HCT116 (cell line): ENCODE results near the gene VANGL2. TPM values are rescaled to one million over a fixed set of nuclear protein-coding genes. Genes with fewer than 3 reads are reported as not detected.

ENCODE experiments used
- ATAC-seq: fragments of 200-7000 bp; cut with Tn5 transposase; 2 replicates; pipeline ENCODE4 v1.9.1; 2020; ENCODE audit warnings: mild to moderate bottlenecking, moderate library complexity
- BruUV-seq: library from RNA; stranded (reverse); fragments of 400-500 nt; replicated peaks from 2 replicates; lab custom pipeline; 2021; lab: Mats Ljungman, UMichigan
- CTCF ChIA-PET: fragments of 300-600 bp; sonication (Branson Sonifier 250); formaldehyde crosslinking; loops from one replicate; lab custom pipeline; 2021; ENCODE audit warnings: antibody characterized with exemption; lab: Charles Lee
- POLR2A ChIA-PET: fragments of 300-600, 350-600 bp; sonication (Branson Sonifier 250); formaldehyde crosslinking; loops from one replicate; lab custom pipeline; 2021; ENCODE audit warnings: antibody characterized with exemption; lab: Charles Lee
- RAD21 ChIA-PET, 2 experiments: fragments of 300-600 bp; sonication (Branson Sonifier 250); formaldehyde crosslinking; loops; one replicate each; lab custom pipeline; 2023; ENCODE audit warnings: low total read pairs in 2 of 2; ENCODE audit not compliant: uncharacterized antibody in 2 of 2, unreplicated experiment in 2 of 2, low non-redundant PET in 1 of 2; lab: Charles Lee
- DNase-seq: peaks from one replicate; pipeline ENCODE4 v3.0.0-alpha.2; 2010; ENCODE audit warnings: low read depth, low spot score
- H2AFZ ChIP-seq: fragments of 200-600 bp; shearing (Covaris generic), sonication (generic); 2 replicates; pipeline ENCODE4 v1.6.1; 2017; ENCODE audit warnings: low read depth, mixed run types, mixed read lengths, antibody characterized with exemption, low read length; ENCODE audit not compliant: poor library complexity, severe bottlenecking
- H3K27ac ChIP-seq: 2 replicates; pipeline ENCODE4 v1.5.1; 2012; ENCODE audit warnings: low read depth, low read length
- H3K27me3 ChIP-seq: fragments of 200-600 bp; sonication (generic); 2 replicates; pipeline ENCODE4 v1.6.1; 2016; ENCODE audit warnings: mixed run types, low read length, mixed read lengths; ENCODE audit not compliant: insufficient read depth
- H3K36me3 ChIP-seq, 2 experiments: fragments of 200-500 bp in 1 of 2; fragments of 200-600 bp in 1 of 2; sonication (Bioruptor generic) in 1 of 2; sonication (generic) in 1 of 2; 2 replicates each; pipeline versions ENCODE4 v1.5.1 to v1.6.1; 2014 to 2016; ENCODE audit warnings: low read length in 2 of 2, inconsistent platforms in 1 of 2, mixed read lengths in 1 of 2, mixed run types in 1 of 2; ENCODE audit not compliant: insufficient read depth in 2 of 2, control insufficient read depth in 1 of 2
- H3K4me1 ChIP-seq, 2 experiments: fragments of 200-600 bp in 1 of 2; sonication (generic) in 1 of 2; 2 replicates each; pipeline versions ENCODE4 v1.5.1 to v1.6.1; 2012 to 2017; ENCODE audit warnings: low read length in 2 of 2, inconsistent platforms in 1 of 2, mild to moderate bottlenecking in 1 of 2, mixed read lengths in 1 of 2, mixed run types in 1 of 2, moderate library complexity in 1 of 2; ENCODE audit not compliant: insufficient read depth in 2 of 2, control insufficient read depth in 1 of 2
- H3K4me2 ChIP-seq: fragments of 200-600 bp; sonication (generic); 2 replicates; pipeline ENCODE4 v1.6.1; 2017; ENCODE audit warnings: mixed run types, low read length, mixed read lengths
- H3K4me3 ChIP-seq, 2 experiments: fragments of 200-600 bp in 1 of 2; sonication (generic) in 1 of 2; replicated peaks in 1 of 2; 2 replicates each; pipeline ENCODE4 v1.5.1; 2011 to 2016; ENCODE audit warnings: low read length in 2 of 2, control low read depth in 1 of 2, low read depth in 1 of 2, mild to moderate bottlenecking in 1 of 2, mixed read lengths in 1 of 2, mixed run types in 1 of 2
- H3K79me2 ChIP-seq: fragments of 200-600 bp; sonication (generic); 2 replicates; pipeline ENCODE4 v1.6.1; 2017; ENCODE audit warnings: mild to moderate bottlenecking, mixed run types, low read length, moderate library complexity, mixed read lengths; ENCODE audit not compliant: insufficient read depth
- H3K9ac ChIP-seq: fragments of 200-600 bp; sonication (generic); 2 replicates; pipeline ENCODE4 v1.6.1; 2016; ENCODE audit warnings: low read length, mixed read lengths
- H3K9me2 ChIP-seq: fragments of 200-600 bp; sonication (generic), shearing (Covaris generic); 2 replicates; pipeline ENCODE4 v1.6.1; 2017; ENCODE audit warnings: mixed run types, mild to moderate bottlenecking, moderate library complexity; ENCODE audit not compliant: insufficient read depth
- H3K9me3 ChIP-seq, 2 experiments: fragments of 200-500 bp in 1 of 2; fragments of 200-600 bp in 1 of 2; sonication (Bioruptor generic) in 1 of 2; sonication (generic) in 1 of 2; 2 replicates each; pipeline ENCODE4 v1.6.1; 2014 to 2017; ENCODE audit warnings: low read length in 2 of 2, mixed read lengths in 2 of 2, inconsistent platforms in 1 of 2, low read depth in 1 of 2, mild to moderate bottlenecking in 1 of 2, mixed run types in 1 of 2, moderate library complexity in 1 of 2; ENCODE audit not compliant: control insufficient read depth in 1 of 2, insufficient read depth in 1 of 2
- H4K20me1 ChIP-seq: fragments of 200-600 bp; sonication (generic), shearing (Covaris generic); 2 replicates; pipeline ENCODE4 v1.6.1; 2017; ENCODE audit warnings: mixed run types, mild to moderate bottlenecking, moderate library complexity; ENCODE audit not compliant: insufficient read depth
- ATF3 ChIP-seq: IDR thresholded peaks from 2 replicates; pipeline ENCODE4 v1.6.1; 2012
- CBX3 ChIP-seq: IDR thresholded peaks from 2 replicates; pipeline ENCODE4 v1.6.1; 2012; ENCODE audit warnings: low read depth
- CEBPB ChIP-seq: IDR thresholded peaks from 2 replicates; pipeline ENCODE4 v1.6.1; 2012; ENCODE audit warnings: low read depth
- CTCF ChIP-seq, 3 experiments: fragments of 200-600 bp in 1 of 3; sonication (generic) in 1 of 3; IDR thresholded peaks in 2 of 3; conservative IDR thresholded peaks in 1 of 3; 2 replicates each; pipeline ENCODE4 v1.5.1; 2012 to 2017; ENCODE audit warnings: low read depth in 2 of 3, low read length in 2 of 3, antibody characterized with exemption in 1 of 3, borderline replicate concordance in 1 of 3, control low read depth in 1 of 3, mild to moderate bottlenecking in 1 of 3, mixed read lengths in 1 of 3, mixed run types in 1 of 3, moderate library complexity in 1 of 3; ENCODE audit not compliant: insufficient read depth in 1 of 3
- ELF1 ChIP-seq: IDR thresholded peaks from 2 replicates; pipeline ENCODE4 v1.6.1; 2012; ENCODE audit warnings: low read depth, borderline replicate concordance
- EZH2 ChIP-seq: fragments of 200-600 bp; sonication (generic); IDR thresholded peaks from 2 replicates; pipeline ENCODE4 v1.6.1; 2017; ENCODE audit warnings: antibody characterized with exemption, mixed run types
- FOSL1 ChIP-seq: IDR thresholded peaks from 2 replicates; pipeline ENCODE4 v1.6.1; 2012; ENCODE audit warnings: low read depth
- JUND ChIP-seq: IDR thresholded peaks from 2 replicates; pipeline ENCODE4 v1.6.1; 2012
- POLR2A ChIP-seq: IDR thresholded peaks from 2 replicates; pipeline ENCODE4 v1.7.0; 2011; ENCODE audit warnings: borderline replicate concordance; ENCODE audit not compliant: insufficient read depth, insufficient read length; ENCODE audit errors: extremely low read depth
- POLR2AphosphoS5 ChIP-seq: IDR thresholded peaks from 2 replicates; pipeline ENCODE4 v1.6.1; 2011; ENCODE audit warnings: mild to moderate bottlenecking, low read depth, low read length, moderate library complexity
- RAD21 ChIP-seq: IDR thresholded peaks from 2 replicates; pipeline ENCODE4 v1.6.1; 2012; ENCODE audit warnings: low read depth, mild to moderate bottlenecking
- REST ChIP-seq: IDR thresholded peaks from 2 replicates; pipeline ENCODE4 v1.6.1; 2012; ENCODE audit warnings: low read depth
- SIN3A ChIP-seq: IDR thresholded peaks from 2 replicates; pipeline ENCODE4 v1.6.1; 2012; ENCODE audit warnings: low read depth
- SP1 ChIP-seq: IDR thresholded peaks from 2 replicates; pipeline ENCODE4 v1.6.1; 2012; ENCODE audit warnings: low read depth
- SRF ChIP-seq: IDR thresholded peaks from 2 replicates; pipeline ENCODE4 v1.6.1; 2012; ENCODE audit warnings: low read depth
- TCF7L2 ChIP-seq: IDR thresholded peaks from 2 replicates; pipeline ENCODE4 v1.7.0; 2011; ENCODE audit warnings: borderline replicate concordance, inconsistent platforms; ENCODE audit not compliant: insufficient read depth, insufficient read length; ENCODE audit errors: extremely low read depth
- YY1 ChIP-seq: IDR thresholded peaks from 2 replicates; pipeline ENCODE4 v1.6.1; 2011; ENCODE audit warnings: low read length, low read depth, moderate library complexity, mild to moderate bottlenecking; ENCODE audit not compliant: insufficient replicate concordance; ENCODE audit errors: extremely low read depth
- ZBTB33 ChIP-seq: IDR thresholded peaks from 2 replicates; pipeline ENCODE4 v1.6.1; 2011; ENCODE audit warnings: mild to moderate bottlenecking, low read length, moderate library complexity; ENCODE audit not compliant: insufficient replicate concordance; ENCODE audit errors: extremely low read depth
- ZFX ChIP-seq: fragments of 450-650 bp; IDR thresholded peaks from 2 replicates; pipeline ENCODE4 v1.6.1; 2017
- ZNF274 ChIP-seq: fragments of 200-500 bp; sonication (Bioruptor generic); IDR thresholded peaks from 2 replicates; pipeline ENCODE4 v1.6.1; 2014; ENCODE audit warnings: mild to moderate bottlenecking, low read depth, low read length, inconsistent platforms
- intact Hi-C: fragments of 100-400 bp; cut with micrococcal nuclease; formaldehyde crosslinking; loops from 2 replicates; pipeline ENCODE4 v1.10.0; 2022
- total RNA-seq: library from RNA; stranded (reverse); gene quantifications from one replicate; pipeline ENCODE4 v1.2.1, GENCODE V29; 2021; ENCODE audit not compliant: unreplicated experiment

VANGL2 gene
- total RNA-seq, 1 experiment from 2014 or later, result 1.1 TPM

GRCh38 chr1:160367516-160367900, 32.9 kb upstream of the VANGL2 start:
- RAD21 ChIA-PET, result no interaction called here
- POLR2A ChIA-PET, result no interaction called here
- no peak for ATAC-seq

More at GRCh38 chr1:160367516-160367900, 32.9 kb upstream of the VANGL2 start:
- Histone ChIP-seq H2AFZ (no peak overlapping the region), H3K36me3 (no peaks in the 10 kb centered on the region), H3K27ac (no peak overlapping the region), H3K9me2 (no peaks in the 10 kb centered on the region), H4K20me1 (no peaks in the 10 kb centered on the region), H3K9me3 (no peaks in the 10 kb centered on the region), H3K79me2 (no peaks in the 10 kb centered on the region), H3K4me2 (no peak overlapping the region), H3K9ac (no peak overlapping the region), H3K27me3 (no peaks in the 10 kb centered on the region), H3K4me3 (no peak overlapping the region), H3K4me1 (no peaks in the 10 kb centered on the region)
- intact Hi-C loops, result no loop called here
- DNase-seq, result no peak
- TF ChIP-seq RAD21 (no peak), SIN3A (no peak), TCF7L2 (no peak), POLR2A (no peak), POLR2AphosphoS5 (no peak), EZH2 (no peak), CBX3 (no peak), ELF1 (no peak), SRF (no peak), JUND (no peak), ZNF274 (no peak), ZBTB33 (no peak), CEBPB (no peak), CTCF (IDR thresholded peaks at IDR 0.05 in 2 of 3, conservative IDR thresholded peaks at IDR 0.05 in 1 of 3; ENCODE audit: borderline replicate concordance in 1 of 3, insufficient read depth in 1 of 3, low read depth in 2 of 3, low read length in 2 of 3) (no peak), REST (no peak), ZFX (no peak), FOSL1 (no peak), ATF3 (no peak), YY1 (no peak), SP1 (no peak)
- CTCF ChIA-PET, result interaction anchor here (2.9 kb wide), 1 partner anchor 8 kb away, joined by 13 read pairs; no protein-coding TSS in a partner anchor
- no TSS peak for BruUV-seq
